ENCODE results near the gene MRPL52.

GRCh38 chr14:22843123-22843925 is 13.6 kb downstream of the MRPL52 start:
- no peak for TF ChIP-seq CTCF (IDR thresholded peaks at IDR 0.05 in 2 of 3, conservative IDR thresholded peaks at IDR 0.05 in 1 of 3; ENCODE audit: borderline replicate concordance in 1 of 3, insufficient read depth in 1 of 3, low read depth in 2 of 3, low read length in 2 of 3)
- TF ChIP-seq EZH2phosphoT487 (IDR thresholded peaks at IDR 0.05; ENCODE audit: borderline replicate concordance): no peak
- TF ChIP-seq SP1 (IDR thresholded peaks at IDR 0.05; ENCODE audit: low read depth): no peak
- TF ChIP-seq EGR1 (IDR thresholded peaks at IDR 0.05; ENCODE audit: low read depth): no peak
- no peak for TF ChIP-seq POLR2A (IDR thresholded peaks at IDR 0.05; ENCODE audit: borderline replicate concordance, extremely low read depth, insufficient read depth, insufficient read length)
- TF ChIP-seq REST (IDR thresholded peaks at IDR 0.05; ENCODE audit: low read depth): no peak
- no peak for TF ChIP-seq RAD21 (IDR thresholded peaks at IDR 0.05; ENCODE audit: low read depth)
- TF ChIP-seq POLR2AphosphoS5 (IDR thresholded peaks at IDR 0.05; ENCODE audit: low read depth, low read length): no peak
- TF ChIP-seq ZFX (IDR thresholded peaks at IDR 0.05): no peak
- no peak for TF ChIP-seq SRF (IDR thresholded peaks at IDR 0.05; ENCODE audit: low read depth)
- no peak for TF ChIP-seq EZH2 (IDR thresholded peaks at IDR 0.05)
- TF ChIP-seq ATF3 (IDR thresholded peaks at IDR 0.05): no peak
- no peak for TF ChIP-seq YY1 (IDR thresholded peaks at IDR 0.05; ENCODE audit: extremely low read depth, insufficient replicate concordance, low read depth, low read length)
- no peak for TF ChIP-seq TCF7L2 (IDR thresholded peaks at IDR 0.05; ENCODE audit: borderline replicate concordance, extremely low read depth, insufficient read depth, insufficient read length)
